ENCODE measurements around the gene SLC1A2.

SLC1A2 gene

GRCh38 chr11:35419830-35420333 lies 524 bp upstream of the SLC1A2 start:
- Histone ChIP-seq H4K20me1 (ENCODE audit: insufficient read depth, low read length, poor library complexity, severe bottlenecking) (no peaks in the 10 kb centered on the region), H2AFZ (ENCODE audit: low read length) (no peak overlapping the region), H3F3A (ENCODE audit: low read depth) (no peaks in the 10 kb centered on the region), H3K9ac (ENCODE audit: low read depth, low read length, poor library complexity, severe bottlenecking) (no peak overlapping the region), H3K79me2 (ENCODE audit: insufficient read depth, low read length) (no peaks in the 10 kb centered on the region), H3K36me3 (ENCODE audit: insufficient read depth, low read length) (no peaks in the 10 kb centered on the region), H3K9me2 (replicated peaks; ENCODE audit: low read depth, low read length) (no peaks in the 10 kb centered on the region), H3K4me1 (ENCODE audit: insufficient read depth, low read length, poor library complexity, severe bottlenecking) (no peaks in the 10 kb centered on the region), H3K4me3 (ENCODE audit: low read length, poor library complexity, severe bottlenecking) (no peak overlapping the region), H3K4me2 (ENCODE audit: low read depth, low read length, poor library complexity, severe bottlenecking) (no peak overlapping the region), H3K9me3 (ENCODE audit: insufficient read depth, low read depth, low read length) (no peaks in the 10 kb centered on the region), H3K27me3 (ENCODE audit: insufficient read depth, low read length, poor library complexity, severe bottlenecking) (peaks cover 12% of the 10 kb centered on the region)
- no peak for TF ChIP-seq EZH2phosphoT487 (IDR thresholded peaks at IDR 0.05; ENCODE audit: borderline replicate concordance)
- TF ChIP-seq, protein P1, sequence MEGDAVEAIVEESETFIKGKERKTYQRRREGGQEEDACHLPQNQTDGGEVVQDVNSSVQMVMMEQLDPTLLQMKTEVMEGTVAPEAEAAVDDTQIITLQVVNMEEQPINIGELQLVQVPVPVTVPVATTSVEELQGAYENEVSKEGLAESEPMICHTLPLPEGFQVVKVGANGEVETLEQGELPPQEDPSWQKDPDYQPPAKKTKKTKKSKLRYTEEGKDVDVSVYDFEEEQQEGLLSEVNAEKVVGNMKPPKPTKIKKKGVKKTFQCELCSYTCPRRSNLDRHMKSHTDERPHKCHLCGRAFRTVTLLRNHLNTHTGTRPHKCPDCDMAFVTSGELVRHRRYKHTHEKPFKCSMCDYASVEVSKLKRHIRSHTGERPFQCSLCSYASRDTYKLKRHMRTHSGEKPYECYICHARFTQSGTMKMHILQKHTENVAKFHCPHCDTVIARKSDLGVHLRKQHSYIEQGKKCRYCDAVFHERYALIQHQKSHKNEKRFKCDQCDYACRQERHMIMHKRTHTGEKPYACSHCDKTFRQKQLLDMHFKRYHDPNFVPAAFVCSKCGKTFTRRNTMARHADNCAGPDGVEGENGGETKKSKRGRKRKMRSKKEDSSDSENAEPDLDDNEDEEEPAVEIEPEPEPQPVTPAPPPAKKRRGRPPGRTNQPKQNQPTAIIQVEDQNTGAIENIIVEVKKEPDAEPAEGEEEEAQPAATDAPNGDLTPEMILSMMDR (conservative IDR thresholded peaks at IDR 0.05; ENCODE audit: low read length): no peak

DNA sequence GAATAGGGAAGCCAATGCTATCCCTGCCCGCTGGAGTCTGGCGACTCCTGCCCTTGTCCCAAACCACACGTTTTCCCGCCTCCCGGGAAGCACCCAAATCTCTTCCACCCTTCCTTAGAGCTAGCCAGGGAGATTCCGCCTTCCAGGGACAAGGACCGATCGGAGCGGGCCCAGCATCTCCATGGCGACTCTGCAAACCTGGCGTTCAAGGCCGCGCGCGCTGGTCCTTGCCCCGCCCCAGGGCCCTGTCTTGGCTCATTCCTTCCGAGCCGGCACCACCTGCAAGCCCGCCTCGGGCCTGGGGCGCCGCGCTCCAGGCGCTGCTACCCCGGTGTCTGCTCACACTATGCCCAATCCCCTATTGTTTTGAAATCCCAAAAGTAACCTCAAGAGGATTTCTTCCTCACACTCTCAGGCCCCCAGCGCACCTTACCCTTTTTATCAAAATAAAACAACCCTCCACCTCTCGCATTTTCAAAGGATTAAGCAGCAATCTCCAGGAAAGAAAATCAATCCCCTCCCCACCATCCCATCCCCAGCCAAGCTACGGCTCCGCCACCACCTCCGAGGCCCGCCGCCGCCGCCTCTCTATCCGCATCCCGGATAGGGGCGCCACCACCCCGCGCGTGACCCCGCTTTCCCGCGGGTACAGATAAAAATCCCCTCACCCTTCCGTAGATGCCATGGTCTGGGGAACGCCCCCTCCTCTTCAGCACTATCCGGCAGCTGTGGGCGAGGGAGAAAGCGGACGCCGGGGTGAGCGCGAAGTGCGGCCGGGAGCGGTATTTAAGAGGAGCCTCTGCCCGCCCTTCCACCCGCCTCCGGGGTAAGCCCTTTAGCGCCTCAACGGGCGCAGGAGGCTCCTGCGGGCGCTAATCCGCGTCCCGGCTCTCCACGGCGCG lies 825 bp downstream of the SLC1A2 start:
- Histone ChIP-seq H2AFZ (ENCODE audit: low read length) (no peak overlapping the region), H3K4me3 (ENCODE audit: low read length, poor library complexity, severe bottlenecking) (no peak overlapping the region), H3K9me2 (replicated peaks; ENCODE audit: low read depth, low read length) (no peaks in the 10 kb centered on the region), H3K4me2 (ENCODE audit: low read depth, low read length, poor library complexity, severe bottlenecking) (no peak overlapping the region), H4K20me1 (ENCODE audit: insufficient read depth, low read length, poor library complexity, severe bottlenecking) (no peaks in the 10 kb centered on the region), H3K9ac (ENCODE audit: low read depth, low read length, poor library complexity, severe bottlenecking) (no peak overlapping the region), H3F3A (ENCODE audit: low read depth) (no peaks in the 10 kb centered on the region), H3K4me1 (ENCODE audit: insufficient read depth, low read length, poor library complexity, severe bottlenecking) (no peaks in the 10 kb centered on the region), H3K27me3 (ENCODE audit: insufficient read depth, low read length, poor library complexity, severe bottlenecking) (peaks cover 7% of the 10 kb centered on the region), H3K79me2 (ENCODE audit: insufficient read depth, low read length) (no peaks in the 10 kb centered on the region), H3K9me3 (ENCODE audit: insufficient read depth, low read depth, low read length) (no peaks in the 10 kb centered on the region), H3K36me3 (ENCODE audit: insufficient read depth, low read length) (no peaks in the 10 kb centered on the region)
- no peak for TF ChIP-seq EZH2phosphoT487 (IDR thresholded peaks at IDR 0.05; ENCODE audit: borderline replicate concordance)
- TF ChIP-seq, protein P1 (conservative IDR thresholded peaks at IDR 0.05; ENCODE audit: low read length): no peak

DNA sequence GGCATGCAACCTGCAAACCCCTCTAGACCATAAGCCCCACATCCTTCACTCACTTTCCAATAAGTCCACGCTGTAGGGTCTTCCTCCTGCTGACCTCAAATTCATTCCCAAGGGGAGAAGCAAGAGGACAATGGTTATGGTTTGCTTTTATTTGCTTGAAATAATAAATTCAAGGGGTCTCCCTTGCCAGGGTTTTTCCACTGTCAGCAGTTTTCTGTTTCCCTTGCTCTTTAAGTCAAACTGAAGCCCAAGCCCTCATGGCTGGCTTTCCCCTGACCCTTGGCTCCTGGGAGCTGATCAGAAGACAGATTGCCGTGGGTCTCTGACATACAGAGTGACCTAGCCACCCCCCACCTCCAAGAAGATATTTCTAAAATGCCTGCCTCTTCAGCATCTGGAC lies 3.9 kb downstream of the SLC1A2 start:
- TF ChIP-seq EZH2phosphoT487 (IDR thresholded peaks at IDR 0.05; ENCODE audit: borderline replicate concordance): no peak
- TF ChIP-seq, protein P1 (conservative IDR thresholded peaks at IDR 0.05; ENCODE audit: low read length): no peak
- no peaks in the 10 kb centered on the region for H3F3A ChIP-seq (ENCODE audit: low read depth)

More for the DNA sequence above, 3.9 kb downstream of the SLC1A2 start:
- no peaks in the 10 kb centered on the region for H4K20me1 ChIP-seq (ENCODE audit: insufficient read depth, low read length, poor library complexity, severe bottlenecking)
- H2AFZ ChIP-seq (ENCODE audit: low read length): no peak overlapping the region
- no peaks in the 10 kb centered on the region for H3K9me3 ChIP-seq (ENCODE audit: insufficient read depth, low read depth, low read length)
- H3K36me3 ChIP-seq (ENCODE audit: insufficient read depth, low read length): no peaks in the 10 kb centered on the region
- no peak overlapping the region for H3K9ac ChIP-seq (ENCODE audit: low read depth, low read length, poor library complexity, severe bottlenecking)
- H3K79me2 ChIP-seq (ENCODE audit: insufficient read depth, low read length): no peaks in the 10 kb centered on the region
- no peaks in the 10 kb centered on the region for H3K9me2 ChIP-seq (replicated peaks; ENCODE audit: low read depth, low read length)
- H3K4me1 ChIP-seq (ENCODE audit: insufficient read depth, low read length, poor library complexity, severe bottlenecking): no peaks in the 10 kb centered on the region
- H3K4me2 ChIP-seq (ENCODE audit: low read depth, low read length, poor library complexity, severe bottlenecking): no peak overlapping the region
- no peak overlapping the region for H3K4me3 ChIP-seq (ENCODE audit: low read length, poor library complexity, severe bottlenecking)
- peaks cover 7% of the 10 kb centered on the region for H3K27me3 ChIP-seq (ENCODE audit: insufficient read depth, low read length, poor library complexity, severe bottlenecking)

Measured in Loucy (cell line).